MCF 10A (cell line): ENCODE measurements around the gene ZNF440. TPM values are rescaled to one million over a fixed set of nuclear protein-coding genes. Genes with fewer than 3 reads are reported as not detected.

ENCODE experiments used
- BruUV-seq: library from RNA; stranded (reverse); fragments of 400-500 nt; replicated peaks from 2 replicates; lab custom pipeline; 2021; lab: Mats Ljungman, UMichigan
- CTCF ChIA-PET: fragments of 300-600 bp; sonication (Branson Sonifier 250); formaldehyde crosslinking; extraction: SDS; loops from one replicate; lab custom pipeline; 2021; ENCODE audit warnings: antibody characterized with exemption, inconsistent platforms; lab: Yijun Ruan, JAX
- POLR2A ChIA-PET: fragments of 300-600, 350-650 bp; sonication (Branson Sonifier 250); formaldehyde crosslinking; extraction: SDS; loops from one replicate; lab custom pipeline; 2020; ENCODE audit warnings: antibody characterized with exemption, inconsistent platforms; lab: Yijun Ruan, JAX
- DNase-seq: peaks from one replicate; pipeline ENCODE4 v3.0.0-alpha.2; 2018; ENCODE audit not compliant: unreplicated experiment
- H3K27ac Mint-ChIP-seq: one replicate; pipeline ENCODE4 v1.8.0; 2022; ENCODE audit warnings: mild to moderate bottlenecking, low read depth, mixed read lengths; ENCODE audit not compliant: unreplicated experiment
- H3K27me3 Mint-ChIP-seq: one replicate; pipeline ENCODE4 v1.8.0; 2022; ENCODE audit warnings: mixed read lengths; ENCODE audit not compliant: insufficient read depth, unreplicated experiment
- H3K36me3 Mint-ChIP-seq: one replicate; pipeline ENCODE4 v1.8.0; 2022; ENCODE audit warnings: mild to moderate bottlenecking, moderate library complexity, mixed read lengths; ENCODE audit not compliant: insufficient read depth, unreplicated experiment
- H3K4me1 Mint-ChIP-seq: one replicate; pipeline ENCODE4 v1.8.0; 2022; ENCODE audit warnings: mixed read lengths; ENCODE audit not compliant: insufficient read depth, unreplicated experiment
- H3K4me3 Mint-ChIP-seq: one replicate; pipeline ENCODE4 v1.8.0; 2022; ENCODE audit warnings: mild to moderate bottlenecking, moderate library complexity, mixed read lengths; ENCODE audit not compliant: unreplicated experiment
- H3K9me3 Mint-ChIP-seq: one replicate; pipeline ENCODE4 v1.8.0; 2022; ENCODE audit warnings: mixed read lengths; ENCODE audit not compliant: unreplicated experiment
- intact Hi-C: fragments of 100-400 bp; cut with micrococcal nuclease; formaldehyde crosslinking; loops from 2 replicates; pipeline ENCODE4 v1.14.1; 2022
- total RNA-seq: library from RNA; stranded (reverse); gene quantifications from 2 replicates; pipeline ENCODE4 v1.2.3, GENCODE V29; 2022
- TF ChIP-seq, protein P1 (sequence below): fragments of 200-600 bp; IDR thresholded peaks from one replicate; pipeline ENCODE4 v1.8.0; 2022; ENCODE audit warnings: antibody characterized with exemption, mild to moderate bottlenecking; ENCODE audit not compliant: unreplicated experiment

ZNF440 gene
- total RNA-seq, 1 experiment from 2014 or later: 2.6 TPM

- BruUV-seq: no TSS peak
- no peak for DNase-seq
- ChIA-PET POLR2A (interaction anchor here (0.6 kb wide), 1 partner anchor 21 kb away, joined by 3 read pairs; no protein-coding TSS in a partner anchor), CTCF (interaction anchor here (0.6 kb wide), 1 partner anchor 91 kb away, joined by 3 read pairs; no protein-coding TSS in a partner anchor)
- Mint-ChIP-seq H3K27me3 (no peaks in the 10 kb centered on the region), H3K36me3 (peaks cover 4% of the 10 kb centered on the region), H3K4me1 (no peaks in the 10 kb centered on the region), H3K4me3 (no peak overlapping the region), H3K27ac (no peak overlapping the region), H3K9me3 (peaks cover 30% of the 10 kb centered on the region)
- TF ChIP-seq, protein P1, sequence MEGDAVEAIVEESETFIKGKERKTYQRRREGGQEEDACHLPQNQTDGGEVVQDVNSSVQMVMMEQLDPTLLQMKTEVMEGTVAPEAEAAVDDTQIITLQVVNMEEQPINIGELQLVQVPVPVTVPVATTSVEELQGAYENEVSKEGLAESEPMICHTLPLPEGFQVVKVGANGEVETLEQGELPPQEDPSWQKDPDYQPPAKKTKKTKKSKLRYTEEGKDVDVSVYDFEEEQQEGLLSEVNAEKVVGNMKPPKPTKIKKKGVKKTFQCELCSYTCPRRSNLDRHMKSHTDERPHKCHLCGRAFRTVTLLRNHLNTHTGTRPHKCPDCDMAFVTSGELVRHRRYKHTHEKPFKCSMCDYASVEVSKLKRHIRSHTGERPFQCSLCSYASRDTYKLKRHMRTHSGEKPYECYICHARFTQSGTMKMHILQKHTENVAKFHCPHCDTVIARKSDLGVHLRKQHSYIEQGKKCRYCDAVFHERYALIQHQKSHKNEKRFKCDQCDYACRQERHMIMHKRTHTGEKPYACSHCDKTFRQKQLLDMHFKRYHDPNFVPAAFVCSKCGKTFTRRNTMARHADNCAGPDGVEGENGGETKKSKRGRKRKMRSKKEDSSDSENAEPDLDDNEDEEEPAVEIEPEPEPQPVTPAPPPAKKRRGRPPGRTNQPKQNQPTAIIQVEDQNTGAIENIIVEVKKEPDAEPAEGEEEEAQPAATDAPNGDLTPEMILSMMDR: no peak
- intact Hi-C loops: no loop called here
These were observed 21.1 kb upstream of the ZNF440 start for GRCh38 chr19:11792942-11793341.

- POLR2A ChIA-PET: interaction anchor here (0.6 to 1.2 kb wide), 7 partner anchors 11 to 674 kb away, joined by 3 to 8 read pairs (median 3); partner anchors contain the start of genes ZNF20 and ZNF441
- CTCF ChIA-PET: interaction anchor here (0.5 to 2.5 kb wide), 21 partner anchors 8 to 815 kb away, joined by 3 to 25 read pairs (median 4); partner anchors contain the start of genes ZNF20, ZNF440 and ZNF700
- TF ChIP-seq, protein P1: peak; percentile 68
These were observed 16.6 kb upstream of the ZNF440 start for GRCh38 chr19:11797491-11797890.

DNA sequence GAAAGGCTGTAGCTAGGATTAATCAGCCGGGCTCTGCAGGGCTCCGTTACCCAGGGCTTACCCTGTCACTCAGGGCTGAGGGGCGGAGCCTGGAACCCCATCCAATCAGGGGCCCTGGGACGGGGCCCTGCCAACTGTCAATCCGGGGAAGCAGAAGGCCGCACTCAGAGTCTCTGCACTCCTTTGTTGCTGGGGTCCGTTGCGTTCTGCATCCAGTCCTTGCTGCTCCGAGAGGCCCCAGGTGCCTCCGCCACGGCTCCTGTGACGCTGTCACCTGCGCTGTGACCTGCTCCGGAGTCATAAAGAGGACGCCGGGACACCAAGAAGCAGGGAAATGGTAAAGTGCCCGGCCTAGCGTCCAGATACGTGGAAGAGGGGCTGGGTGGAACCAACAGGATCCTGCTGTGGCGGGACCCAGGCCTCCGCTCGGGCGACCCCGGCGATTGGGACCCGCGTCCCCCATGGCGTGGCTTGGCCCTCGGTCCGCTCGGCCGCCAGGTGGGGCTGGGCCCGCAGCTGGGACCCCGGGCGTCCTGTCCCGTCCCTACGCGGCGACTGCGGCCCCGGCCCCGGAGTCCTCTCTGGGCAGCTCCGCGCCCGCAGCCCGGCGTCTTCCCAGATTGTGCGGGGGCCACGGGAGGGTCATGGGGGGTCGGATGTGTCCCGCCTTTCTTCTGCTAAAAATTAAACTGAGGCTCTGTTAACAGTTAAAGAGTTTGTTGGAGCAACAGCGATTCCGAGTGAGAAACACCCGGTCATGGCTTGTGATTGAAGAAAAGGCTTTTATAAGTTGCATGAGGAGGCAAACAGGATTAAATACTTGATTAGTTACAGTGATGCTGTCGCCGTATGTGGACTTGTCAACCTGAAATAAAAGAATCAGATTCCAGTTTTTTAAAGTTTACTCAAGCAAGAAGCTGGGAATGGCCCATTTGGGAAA is 15.4 kb upstream of the ZNF440 start, which contains the start of gene ZNF491:
Gene ZNF491 (plus strand): TSS at position 133 of the 940 bp plus-strand sequence. CDS start 7,431 bp downstream, outside the sequence.
- no TSS peak for BruUV-seq
- Mint-ChIP-seq H3K4me1 (no peaks in the 10 kb centered on the region), H3K27ac (no peak within 1 kb of the TSS), H3K27me3 (no peaks in the 10 kb centered on the region), H3K36me3 (peaks cover 4% of the 10 kb centered on the region), H3K9me3 (peaks cover 5% of the 10 kb centered on the region), H3K4me3 (no peak within 1 kb of the TSS)
- POLR2A ChIA-PET: interaction anchor here (0.6 to 1.0 kb wide), 3 partner anchors 15 to 358 kb away, joined by 3 read pairs; partner anchors contain the start of gene ZNF625
- intact Hi-C loops: no loop called here
- CTCF ChIA-PET: interaction anchor here (0.6 to 2.5 kb wide), 13 partner anchors 9 to 258 kb away, joined by 3 to 25 read pairs (median 5); partner anchors contain the start of genes ZNF440 and ZNF700
- DNase-seq: no peak
- TF ChIP-seq, protein P1: no peak

More at GRCh38 chr19:11797491-11797890, 16.6 kb upstream of the ZNF440 start:
- peak; percentile 57 for DNase-seq
- peaks cover 4% of the 10 kb centered on the region for H3K36me3 Mint-ChIP-seq
- intact Hi-C loops: loop anchor here (1.0 kb wide), 1 partner anchor 192 kb away; no protein-coding TSS in a partner anchor
- no peak overlapping the region for H3K4me3 Mint-ChIP-seq
- no peaks in the 10 kb centered on the region for H3K4me1 Mint-ChIP-seq
- no TSS peak for BruUV-seq
- H3K27me3 Mint-ChIP-seq: no peaks in the 10 kb centered on the region
- H3K9me3 Mint-ChIP-seq: peaks cover 13% of the 10 kb centered on the region
- H3K27ac Mint-ChIP-seq: no peak overlapping the region
